ENCODE data around the gene YKT6. TPM values are rescaled to one million over a fixed set of nuclear protein-coding genes. Genes with fewer than 3 reads are reported as not detected.

YKT6 gene
- total and polyA plus RNA-seq, 11 donors, result 28.5 to 133 (median 46.6) TPM

DNA sequence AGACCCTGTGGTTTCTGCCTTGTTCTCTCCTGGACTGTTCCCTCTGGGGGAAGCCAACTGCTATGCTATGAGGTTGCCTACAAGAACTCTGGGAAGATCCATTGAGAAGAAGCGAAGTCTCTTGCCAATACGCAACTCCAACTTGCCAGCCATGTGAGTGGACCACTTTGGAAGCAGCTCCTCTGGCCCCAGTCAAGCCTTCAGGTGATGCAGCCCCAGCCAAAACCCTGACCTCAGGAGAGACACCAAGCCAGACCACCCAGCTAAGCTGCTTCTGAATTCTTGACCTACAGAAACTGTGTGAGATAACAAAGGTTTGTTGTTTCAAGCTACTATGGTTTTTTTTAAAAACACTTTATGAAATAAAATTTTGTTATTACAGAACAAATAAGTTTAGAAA lies 39.4 kb upstream of the YKT6 start:
- H3K4me3 ChIP-seq, result no peak overlapping the region
- H3K27me3 ChIP-seq, result no peaks in the 10 kb centered on the region
- no peaks in the 10 kb centered on the region for H3K36me3 ChIP-seq
- intact Hi-C loops (cut with DNase I), result no loop called here
- DNase-seq (no peak), ATAC-seq (no peak)
- no peak overlapping the region for H3K27ac ChIP-seq
- WGBS, 4 donors, result 89 to 100% (median 96%) methylated on average over 2 of the region's 2 CpGs
- TF ChIP-seq, protein P1, sequence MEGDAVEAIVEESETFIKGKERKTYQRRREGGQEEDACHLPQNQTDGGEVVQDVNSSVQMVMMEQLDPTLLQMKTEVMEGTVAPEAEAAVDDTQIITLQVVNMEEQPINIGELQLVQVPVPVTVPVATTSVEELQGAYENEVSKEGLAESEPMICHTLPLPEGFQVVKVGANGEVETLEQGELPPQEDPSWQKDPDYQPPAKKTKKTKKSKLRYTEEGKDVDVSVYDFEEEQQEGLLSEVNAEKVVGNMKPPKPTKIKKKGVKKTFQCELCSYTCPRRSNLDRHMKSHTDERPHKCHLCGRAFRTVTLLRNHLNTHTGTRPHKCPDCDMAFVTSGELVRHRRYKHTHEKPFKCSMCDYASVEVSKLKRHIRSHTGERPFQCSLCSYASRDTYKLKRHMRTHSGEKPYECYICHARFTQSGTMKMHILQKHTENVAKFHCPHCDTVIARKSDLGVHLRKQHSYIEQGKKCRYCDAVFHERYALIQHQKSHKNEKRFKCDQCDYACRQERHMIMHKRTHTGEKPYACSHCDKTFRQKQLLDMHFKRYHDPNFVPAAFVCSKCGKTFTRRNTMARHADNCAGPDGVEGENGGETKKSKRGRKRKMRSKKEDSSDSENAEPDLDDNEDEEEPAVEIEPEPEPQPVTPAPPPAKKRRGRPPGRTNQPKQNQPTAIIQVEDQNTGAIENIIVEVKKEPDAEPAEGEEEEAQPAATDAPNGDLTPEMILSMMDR (IDR thresholded peaks at IDR 0.05), result no peak
- no peak for TF ChIP-seq POLR2A (IDR thresholded peaks at IDR 0.05)
- no peaks in the 10 kb centered on the region for H3K9me3 ChIP-seq
- H3K4me1 ChIP-seq, result peaks cover 0 to 11% (median 0%) of the 10 kb centered on the region in 12 donors

DNA sequence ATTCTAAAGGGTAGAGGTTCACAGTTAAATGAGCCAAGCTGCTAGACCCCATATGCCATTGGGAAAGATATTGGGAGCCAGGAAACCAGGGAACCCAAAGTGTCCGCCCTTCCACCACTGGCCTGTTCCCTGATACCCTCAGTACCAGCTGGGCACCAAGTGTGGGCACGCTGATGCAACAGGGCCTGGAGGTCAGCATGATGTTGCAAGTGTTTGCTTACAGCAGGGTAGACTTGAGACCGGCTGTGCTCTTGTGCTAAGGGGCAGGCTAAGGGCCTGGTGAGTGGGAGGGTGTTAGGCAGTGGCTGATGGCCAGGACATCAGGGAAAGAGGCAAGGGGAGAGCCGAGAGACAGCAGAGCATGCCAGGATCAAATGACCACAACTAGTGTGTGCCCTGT lies 38.6 kb upstream of the YKT6 start:
- WGBS, 4 donors, result 69 to 77% (median 73%) methylated on average over 4 of the region's 4 CpGs
- DNase-seq, result no peak
- Histone ChIP-seq H3K36me3 (no peaks in the 10 kb centered on the region), H3K4me3 (no peak overlapping the region), H3K27ac (no peak overlapping the region), H3K9me3 (no peaks in the 10 kb centered on the region), H3K27me3 (no peaks in the 10 kb centered on the region), H3K4me1 (peaks cover 0 to 11% (median 0%) of the 10 kb centered on the region in 12 donors)
- intact Hi-C loops (cut with DNase I), result no loop called here
- ATAC-seq, result no peak
- TF ChIP-seq, protein P1 (IDR thresholded peaks at IDR 0.05), result no peak
- TF ChIP-seq POLR2A (IDR thresholded peaks at IDR 0.05), result no peak

DNA sequence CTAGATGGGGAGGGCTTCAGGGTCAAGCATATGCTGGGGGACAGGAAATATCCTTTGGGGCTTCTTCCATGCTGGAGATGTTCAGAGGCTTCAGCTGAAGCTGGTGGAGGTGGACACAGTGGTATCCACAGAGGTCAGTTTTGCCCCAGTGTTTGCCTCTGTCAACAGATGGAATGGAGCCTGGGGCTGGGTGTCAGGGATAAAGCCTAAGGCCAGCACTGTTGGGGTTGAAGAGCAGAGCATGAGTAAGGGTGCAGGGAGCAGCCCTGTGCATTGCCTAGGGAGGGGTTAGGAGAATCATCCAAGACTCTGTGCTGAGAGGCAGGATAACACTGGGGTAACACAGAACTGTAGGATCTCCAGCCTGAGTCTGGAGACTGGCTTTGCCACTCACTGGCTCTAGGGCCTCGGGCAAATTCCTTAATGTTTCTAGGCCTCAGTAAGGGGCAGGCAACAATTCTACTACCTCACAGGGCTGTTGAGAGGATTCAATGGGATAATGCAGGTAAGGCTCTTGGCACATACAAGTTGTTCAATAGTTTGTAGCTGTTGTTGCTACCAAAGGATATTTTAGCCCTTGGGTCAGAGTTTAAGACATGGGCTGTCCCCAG lies 37.9 kb upstream of the YKT6 start:
- no peaks in the 10 kb centered on the region for H3K9me3 ChIP-seq
- H3K36me3 ChIP-seq, result no peaks in the 10 kb centered on the region
- no peaks in the 10 kb centered on the region for H3K27me3 ChIP-seq
- TF ChIP-seq, protein P1 (IDR thresholded peaks at IDR 0.05), result no peak
- no peak for TF ChIP-seq POLR2A (IDR thresholded peaks at IDR 0.05)
- no peak overlapping the region for H3K27ac ChIP-seq
- H3K4me1 ChIP-seq, result peaks cover 0 to 11% (median 0%) of the 10 kb centered on the region in 12 donors
- no peak for ATAC-seq
- WGBS, 4 donors, result 71 to 91% (median 85%) methylated on average over 1 of the region's 1 CpG
- no peak for DNase-seq
- intact Hi-C loops (cut with DNase I), result no loop called here
- no peak overlapping the region for H3K4me3 ChIP-seq

DNA sequence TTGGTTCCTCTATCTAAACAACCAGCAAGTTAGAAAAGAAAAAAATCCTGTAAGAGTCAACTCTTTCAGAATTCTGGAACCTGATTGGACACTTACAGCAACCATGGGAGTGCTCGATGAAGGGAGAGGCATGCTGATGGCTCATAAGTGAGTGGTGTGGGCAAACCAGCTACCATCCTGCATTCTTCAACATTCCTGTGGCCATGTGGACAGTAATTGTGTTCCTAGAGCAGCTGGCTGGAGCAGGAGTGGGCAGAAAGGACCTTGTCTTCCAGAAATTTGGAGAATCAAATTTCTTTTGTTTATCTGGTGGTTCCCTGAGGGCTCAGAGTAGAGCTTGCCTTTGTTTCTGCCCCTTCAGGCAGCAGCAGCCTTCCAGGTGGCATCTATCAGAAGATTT lies 37.2 kb upstream of the YKT6 start:
- DNase-seq (no peak), ATAC-seq (no peak)
- intact Hi-C loops (cut with DNase I), result no loop called here
- Histone ChIP-seq H3K27ac (no peak overlapping the region), H3K36me3 (no peaks in the 10 kb centered on the region), H3K27me3 (no peaks in the 10 kb centered on the region), H3K9me3 (no peaks in the 10 kb centered on the region), H3K4me1 (peaks cover 0 to 11% (median 0%) of the 10 kb centered on the region in 12 donors), H3K4me3 (no peak overlapping the region)
- WGBS, 4 donors, result 62 to 79% (median 66%) methylated on average over 1 of the region's 1 CpG
- TF ChIP-seq, protein P1 (IDR thresholded peaks at IDR 0.05), result no peak
- no peak for TF ChIP-seq POLR2A (IDR thresholded peaks at IDR 0.05)
